ENCODE data around the gene FHIT.

DNA sequence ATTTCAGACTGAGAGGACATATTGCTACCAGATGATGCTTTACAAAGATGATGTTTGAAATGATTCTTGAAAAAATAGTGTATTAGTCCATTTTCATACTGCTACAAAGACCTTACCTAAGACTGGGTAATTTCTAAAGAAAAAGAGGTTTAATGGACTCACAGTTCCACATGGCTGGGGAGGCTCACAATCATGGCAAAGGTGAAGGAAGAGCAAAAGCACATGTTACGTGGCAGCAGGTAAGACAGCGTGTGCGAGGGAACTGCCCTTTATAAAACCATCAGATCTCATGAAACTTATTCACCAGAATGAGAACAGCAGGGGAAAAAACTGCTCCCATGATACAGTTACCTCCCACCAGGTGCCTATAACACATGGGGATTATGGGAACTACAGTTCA lies 1543.0 kb downstream of the FHIT start:
- TF ChIP-seq, protein P1, sequence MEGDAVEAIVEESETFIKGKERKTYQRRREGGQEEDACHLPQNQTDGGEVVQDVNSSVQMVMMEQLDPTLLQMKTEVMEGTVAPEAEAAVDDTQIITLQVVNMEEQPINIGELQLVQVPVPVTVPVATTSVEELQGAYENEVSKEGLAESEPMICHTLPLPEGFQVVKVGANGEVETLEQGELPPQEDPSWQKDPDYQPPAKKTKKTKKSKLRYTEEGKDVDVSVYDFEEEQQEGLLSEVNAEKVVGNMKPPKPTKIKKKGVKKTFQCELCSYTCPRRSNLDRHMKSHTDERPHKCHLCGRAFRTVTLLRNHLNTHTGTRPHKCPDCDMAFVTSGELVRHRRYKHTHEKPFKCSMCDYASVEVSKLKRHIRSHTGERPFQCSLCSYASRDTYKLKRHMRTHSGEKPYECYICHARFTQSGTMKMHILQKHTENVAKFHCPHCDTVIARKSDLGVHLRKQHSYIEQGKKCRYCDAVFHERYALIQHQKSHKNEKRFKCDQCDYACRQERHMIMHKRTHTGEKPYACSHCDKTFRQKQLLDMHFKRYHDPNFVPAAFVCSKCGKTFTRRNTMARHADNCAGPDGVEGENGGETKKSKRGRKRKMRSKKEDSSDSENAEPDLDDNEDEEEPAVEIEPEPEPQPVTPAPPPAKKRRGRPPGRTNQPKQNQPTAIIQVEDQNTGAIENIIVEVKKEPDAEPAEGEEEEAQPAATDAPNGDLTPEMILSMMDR (IDR thresholded peaks at IDR 0.05), result no peak
- TF ChIP-seq EZH2 (IDR thresholded peaks at IDR 0.05), result no peak

All from neural progenitor cell (in vitro differentiated cells).